LoVo (cell line): Measurements from ENCODE around the gene EVPL.
"Not testable (repeated sequence)": the region's sequence is repeated elsewhere in the genome, so short reads cannot be mapped to it uniquely, and the experiment has no call there.

Experiments
- DNase-seq: peaks from one replicate; pipeline ENCODE4 v3.0.0-alpha.2; 2016; ENCODE audit warnings: low spot score

Gene EVPL

DNA sequence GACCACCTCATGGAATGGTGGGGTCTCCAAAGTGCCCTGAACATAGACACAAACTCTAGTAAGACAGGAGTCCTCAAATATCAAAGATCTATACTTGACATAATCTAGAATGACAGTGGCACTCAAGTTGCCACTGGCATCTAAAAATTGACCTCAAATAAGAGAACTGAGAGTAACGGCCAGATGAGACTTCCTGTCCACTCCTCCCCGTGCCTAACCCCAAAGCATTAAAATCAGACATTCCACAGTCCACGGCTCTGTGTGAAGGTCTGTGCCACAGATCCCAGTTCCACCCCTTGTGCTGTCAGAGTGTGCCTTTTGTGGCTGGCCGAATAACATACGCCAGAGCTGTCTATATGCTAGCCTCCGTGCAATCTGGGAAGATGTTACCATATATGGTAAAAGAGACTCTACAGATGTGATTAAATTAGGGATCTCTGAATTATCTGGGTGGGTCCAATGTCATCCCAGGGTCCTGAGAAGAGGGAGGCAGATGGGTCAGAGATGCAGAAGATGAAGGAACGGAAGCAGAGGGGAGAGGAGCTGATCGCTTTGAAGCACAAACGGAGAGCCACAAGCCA, 21.0 kb upstream of the EVPL start:
- no peak for DNase-seq

DNA sequence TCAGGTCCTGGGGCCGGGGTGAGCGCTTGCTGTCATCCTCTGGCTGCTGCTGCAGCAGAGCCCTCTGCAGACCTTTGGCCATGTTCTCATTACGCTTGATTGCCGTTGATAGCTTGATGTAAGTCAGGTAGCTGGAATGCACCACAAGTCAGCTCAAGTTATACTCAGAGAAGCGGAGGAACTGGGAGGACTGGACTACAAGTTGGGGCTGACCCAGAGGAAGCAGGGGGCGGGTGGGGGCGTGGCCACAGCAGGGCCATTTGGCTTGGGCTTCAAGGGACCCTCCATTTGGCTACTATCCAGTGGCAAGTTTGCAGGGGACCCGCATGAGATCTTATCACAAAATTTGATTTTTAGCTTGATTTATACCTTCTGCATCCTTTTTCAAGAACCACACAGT, 19.0 kb upstream of the EVPL start:
- DNase-seq: no peak

DNA sequence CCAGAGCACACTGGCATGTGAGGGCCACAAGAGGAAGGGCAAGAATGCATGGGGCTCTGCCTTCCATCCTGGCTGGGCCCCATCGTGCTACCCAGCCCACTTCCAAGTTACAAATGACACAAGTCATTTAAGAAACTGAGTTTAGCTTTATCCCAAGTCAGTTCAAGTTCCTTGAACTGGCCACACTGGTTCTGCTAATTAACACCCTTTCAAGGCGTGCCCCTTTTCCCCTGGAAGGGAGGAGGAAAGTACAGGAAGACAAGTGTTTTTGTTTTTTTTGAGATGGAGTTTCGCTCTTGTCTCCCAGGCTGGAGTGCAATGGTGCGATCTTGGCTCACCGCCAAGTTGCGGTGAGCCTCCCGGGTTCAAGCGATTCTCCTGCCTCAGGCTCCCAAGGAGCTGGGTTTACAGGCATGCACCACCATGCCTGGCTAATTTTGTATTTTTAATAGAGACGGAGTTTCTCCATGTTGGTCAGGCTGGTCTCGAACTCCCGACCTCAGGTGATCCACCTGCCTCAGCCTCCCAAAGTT, 17.4 kb upstream of the EVPL start:
- DNase-seq: not testable (repeated sequence)

DNA sequence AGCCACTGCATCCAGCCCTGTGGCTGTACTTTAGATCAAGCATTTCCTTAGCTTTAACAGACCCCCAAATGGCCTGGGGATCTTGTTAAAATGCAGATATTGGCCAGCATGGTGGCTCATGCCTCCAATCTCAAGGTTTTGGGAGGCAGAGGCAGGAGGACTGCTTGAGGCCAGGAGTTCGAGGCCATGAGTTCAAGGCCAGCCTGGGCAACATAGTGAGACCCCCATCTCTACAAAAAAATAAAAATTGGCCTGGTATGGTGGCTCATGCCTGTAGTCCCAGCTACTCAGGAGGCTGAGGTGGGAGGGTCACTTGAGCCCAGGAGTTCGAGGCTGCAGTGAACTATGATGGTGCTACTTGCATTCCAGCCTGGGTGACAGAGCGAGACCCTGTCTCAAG, 15.8 kb upstream of the EVPL start:
- DNase-seq: not testable (repeated sequence)

DNA sequence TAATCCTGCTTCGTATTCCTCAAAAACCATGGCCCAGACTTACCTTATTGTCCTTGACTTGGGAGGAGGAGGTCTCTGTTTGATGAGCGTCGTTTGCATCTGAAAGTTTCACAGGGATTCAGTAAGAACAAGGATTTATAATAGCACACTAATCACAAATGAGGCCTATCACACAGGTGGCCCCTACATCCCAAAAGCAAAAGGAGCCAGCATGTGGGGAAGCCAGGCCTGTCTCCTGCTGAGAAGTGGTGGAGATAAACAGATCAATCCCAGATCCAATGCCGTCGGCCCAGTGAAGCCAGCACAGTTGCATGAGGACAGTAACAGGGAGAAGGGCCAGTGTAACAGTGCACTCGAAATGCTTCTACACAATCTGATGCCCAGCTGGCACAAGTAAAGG, 13.3 kb upstream of the EVPL start:
- DNase-seq: no peak

DNA sequence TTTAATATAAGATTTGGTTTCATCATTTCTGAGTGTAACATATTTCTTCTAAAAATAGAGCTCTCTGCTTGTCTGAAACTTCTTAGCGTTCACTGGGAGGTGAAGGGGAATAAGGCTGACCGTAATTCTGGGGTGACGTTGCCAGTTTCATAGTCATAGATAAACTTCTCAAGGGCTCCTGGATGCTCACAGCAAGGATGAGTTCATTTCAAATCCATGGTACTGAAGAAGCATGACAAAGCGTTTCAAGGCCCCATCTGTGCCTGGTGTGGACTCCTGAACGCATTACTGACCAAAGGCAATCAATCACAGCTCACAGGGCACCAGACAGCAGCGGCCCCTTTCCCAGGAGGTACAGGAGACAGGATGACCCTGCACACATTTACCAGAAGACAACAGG, 12.0 kb upstream of the EVPL start:
- DNase-seq: no peak

DNA sequence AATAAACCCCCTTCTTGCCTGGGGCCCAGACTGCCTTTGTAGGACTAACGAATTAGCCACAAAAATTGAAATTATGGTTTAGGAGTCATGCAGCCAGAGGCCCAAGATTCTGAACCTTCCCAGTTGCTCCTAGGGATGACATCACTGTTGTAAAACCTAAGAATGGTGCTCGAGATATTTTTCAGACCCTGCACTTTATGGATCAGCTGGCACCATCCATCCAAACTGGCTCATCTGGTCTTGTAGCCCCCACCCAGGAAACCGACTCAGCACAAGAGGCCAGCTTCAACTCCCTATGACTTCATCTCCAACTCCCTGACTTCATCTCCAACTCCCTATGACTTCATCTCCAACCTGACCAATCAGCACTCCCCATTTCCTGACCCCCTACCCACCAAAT, 10.9 kb upstream of the EVPL start:
- no peak for DNase-seq

DNA sequence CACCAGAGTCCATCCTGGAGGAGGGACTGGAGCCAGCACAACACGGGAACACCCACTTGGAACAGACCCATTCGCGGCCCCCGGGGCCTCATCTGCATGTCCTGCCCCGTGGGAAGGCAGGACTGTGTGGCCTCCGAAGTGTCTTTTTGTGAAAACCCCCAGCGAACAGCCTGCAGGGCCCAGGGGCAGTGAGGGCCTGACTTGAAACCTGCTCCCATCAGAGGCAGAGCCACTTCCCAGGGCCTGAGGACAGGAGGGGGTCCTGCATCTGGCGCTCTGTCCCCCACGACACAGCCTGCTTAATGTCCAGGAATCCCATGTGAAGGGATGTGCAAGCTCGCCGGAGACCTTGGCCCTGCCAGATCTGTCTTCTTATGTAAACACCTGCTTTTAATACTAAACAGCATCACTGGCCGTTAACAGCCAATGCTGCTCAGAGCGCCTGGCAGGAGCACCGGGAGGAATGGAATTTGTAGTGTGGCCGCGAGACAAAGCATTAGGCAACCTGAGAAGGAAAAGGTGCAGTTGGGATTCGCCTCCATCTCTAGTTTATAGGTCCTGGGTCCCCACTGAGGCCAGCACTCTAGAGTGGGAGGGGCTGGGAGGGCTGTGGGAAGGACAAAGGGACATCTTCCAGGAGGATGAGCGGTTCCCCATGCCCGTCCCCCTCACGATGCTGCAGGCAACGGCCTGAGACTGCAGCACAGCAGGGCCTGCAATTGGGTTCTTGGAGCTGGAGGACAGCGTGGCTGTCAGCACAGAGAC, 9.6 kb upstream of the EVPL start:
- DNase-seq: no peak

DNA sequence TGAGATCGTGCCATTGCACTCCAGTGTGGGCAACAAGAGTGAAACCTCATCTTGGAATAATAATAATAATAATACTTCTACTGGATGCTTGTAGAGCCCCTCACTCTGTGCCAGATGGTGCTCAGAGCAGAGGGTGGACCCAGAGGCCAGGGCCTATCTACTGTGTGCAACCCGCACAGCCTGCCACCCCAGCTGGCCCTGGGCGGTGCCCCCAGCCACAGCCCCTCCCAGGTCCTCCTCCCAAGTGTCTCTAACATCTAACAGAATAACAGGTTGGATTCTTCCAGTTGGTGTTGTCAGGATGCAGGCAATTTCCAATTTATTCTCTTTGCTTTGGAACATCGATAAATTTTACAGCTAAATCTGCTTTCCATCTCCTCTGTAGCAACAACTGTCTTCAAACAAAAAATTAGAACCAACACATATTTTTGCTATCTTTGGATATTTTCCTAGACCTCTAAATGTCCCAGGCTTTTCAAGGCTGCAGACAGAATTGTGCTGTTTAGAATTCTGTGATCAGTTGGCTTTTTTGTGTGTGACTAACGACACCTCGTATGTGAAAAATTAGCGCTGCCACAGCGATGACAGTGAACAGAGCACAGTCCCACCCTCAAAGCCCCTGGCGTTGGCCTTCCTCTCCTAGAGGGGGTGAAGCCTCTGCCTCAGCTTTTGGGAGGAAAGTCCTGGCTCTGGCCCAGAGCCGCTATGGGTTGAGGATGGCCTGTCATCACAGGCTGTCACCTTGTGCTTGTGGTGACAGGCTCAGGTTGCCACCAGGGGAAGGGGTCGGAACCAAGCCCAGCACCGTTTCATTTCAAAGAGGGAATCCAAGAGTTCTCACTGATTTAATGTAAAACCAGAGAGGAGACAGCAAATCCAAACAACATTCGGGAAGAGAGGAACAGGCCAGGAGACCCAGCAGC, 7.6 kb upstream of the EVPL start:
- DNase-seq: no peak

DNA sequence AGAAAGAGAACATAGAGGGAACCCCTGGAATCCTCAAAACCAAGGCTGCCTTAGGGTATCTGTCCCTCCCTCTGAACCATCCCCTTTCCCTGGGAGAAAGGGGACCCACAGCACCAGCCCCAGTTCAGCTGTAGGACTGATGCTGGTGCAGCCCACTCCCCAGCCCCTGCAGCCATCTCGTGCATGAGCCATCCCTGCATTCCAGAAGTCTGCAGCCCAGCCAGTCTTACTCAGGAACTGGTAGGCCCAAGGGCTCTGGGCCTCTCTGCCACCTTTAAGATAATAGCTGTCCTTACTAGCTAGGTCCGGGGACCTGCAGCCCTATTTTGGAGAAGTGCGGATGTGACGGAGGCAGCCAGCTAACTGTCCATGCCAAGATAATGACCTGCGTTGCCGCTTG, 6.0 kb upstream of the EVPL start:
- no peak for DNase-seq

DNA sequence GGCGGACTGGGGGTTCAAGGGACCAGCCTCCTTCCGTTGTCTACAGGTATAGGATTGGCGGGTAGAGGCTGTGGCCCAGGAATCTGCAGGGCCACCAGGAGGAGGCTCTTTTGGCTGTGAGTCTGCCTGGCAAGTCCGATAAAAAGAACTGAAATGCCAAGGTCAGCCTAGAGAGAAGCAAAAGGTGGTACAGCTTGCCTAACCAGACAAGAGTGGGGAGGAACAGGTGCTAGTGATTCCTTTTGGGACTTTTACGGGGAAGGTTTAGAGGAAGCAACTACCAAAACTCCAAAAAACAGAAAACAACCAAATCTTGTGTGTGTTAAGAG, 5.6 kb upstream of the EVPL start:
- no peak for DNase-seq

DNA sequence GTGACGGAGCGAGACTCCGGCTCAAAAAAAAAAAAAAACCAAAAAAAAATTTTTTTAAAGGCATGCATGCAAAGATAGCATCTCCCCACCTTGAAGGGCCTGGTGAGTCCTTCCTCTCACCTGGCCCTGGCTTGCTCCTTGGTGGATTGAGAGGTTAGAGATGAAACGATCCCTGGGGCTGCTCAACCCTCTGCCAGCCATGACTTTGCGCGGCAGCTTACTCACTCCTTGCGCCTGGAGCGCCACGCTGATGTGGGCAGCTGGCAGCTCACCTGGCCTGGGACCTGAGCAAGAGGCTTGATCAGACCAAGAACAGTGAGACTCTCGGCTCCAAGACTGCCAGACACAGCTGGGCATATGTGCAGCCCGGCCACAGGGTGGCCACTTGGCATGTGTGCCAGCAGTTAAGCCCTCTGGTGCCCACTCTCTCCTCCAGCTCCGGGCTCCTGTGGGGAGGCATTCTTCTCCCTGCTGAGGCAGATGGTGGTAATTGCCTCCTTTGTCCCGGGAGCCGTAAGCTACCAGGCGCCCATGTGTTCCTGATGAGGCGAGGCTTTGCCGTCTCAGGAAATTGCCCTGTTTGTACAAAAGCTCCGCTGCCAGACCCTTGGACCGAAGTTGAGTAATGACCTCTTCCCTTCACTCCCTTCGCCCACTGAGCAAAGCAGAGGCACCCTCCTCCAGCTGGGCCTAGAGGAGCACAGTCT, 5.1 kb upstream of the EVPL start:
- no peak for DNase-seq

DNA sequence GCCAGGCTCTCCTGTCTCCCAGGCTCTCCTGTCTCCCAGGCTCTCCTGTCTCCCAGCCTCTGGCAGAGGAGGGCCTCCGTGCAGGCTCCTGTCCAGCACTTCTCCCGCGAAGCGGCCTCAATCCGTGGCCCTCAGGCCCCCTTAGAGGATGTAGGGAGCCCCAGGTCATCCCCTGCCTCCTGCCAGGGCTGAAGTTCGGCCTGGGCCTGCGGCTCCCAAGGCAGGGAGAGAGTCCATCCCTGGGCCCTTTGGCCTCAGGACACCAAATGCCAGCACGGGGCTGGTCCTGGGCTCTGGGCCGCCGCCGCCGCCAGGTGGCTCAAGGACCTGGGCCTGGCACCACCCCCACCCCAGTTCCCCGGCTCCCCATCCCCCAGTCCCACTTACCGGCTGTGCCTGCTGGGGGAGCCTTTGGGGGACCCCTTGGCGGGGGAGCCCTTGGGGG, 370 bp downstream of the EVPL start:
- DNase-seq: no peak

DNA sequence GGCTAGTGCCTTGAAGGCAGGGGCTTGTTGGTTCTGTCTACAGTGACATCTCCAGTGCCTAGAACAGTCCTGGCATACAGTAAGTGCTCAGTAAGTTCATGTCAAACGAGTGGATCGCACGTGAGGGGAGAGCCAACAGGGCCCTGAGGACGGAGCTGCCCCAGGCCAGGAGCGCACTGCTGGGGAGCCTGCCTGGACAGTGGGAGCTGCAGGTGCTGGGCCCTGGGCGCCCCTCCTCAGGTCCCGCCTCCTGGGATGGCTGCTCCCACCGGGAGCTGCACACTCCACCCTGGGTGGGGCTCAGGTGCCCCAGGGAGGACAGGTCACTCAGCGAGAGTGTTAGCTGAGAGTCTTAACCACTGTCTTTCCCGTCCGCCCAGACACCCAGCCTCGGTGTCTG, 1.8 kb downstream of the EVPL start:
- no peak for DNase-seq

DNA sequence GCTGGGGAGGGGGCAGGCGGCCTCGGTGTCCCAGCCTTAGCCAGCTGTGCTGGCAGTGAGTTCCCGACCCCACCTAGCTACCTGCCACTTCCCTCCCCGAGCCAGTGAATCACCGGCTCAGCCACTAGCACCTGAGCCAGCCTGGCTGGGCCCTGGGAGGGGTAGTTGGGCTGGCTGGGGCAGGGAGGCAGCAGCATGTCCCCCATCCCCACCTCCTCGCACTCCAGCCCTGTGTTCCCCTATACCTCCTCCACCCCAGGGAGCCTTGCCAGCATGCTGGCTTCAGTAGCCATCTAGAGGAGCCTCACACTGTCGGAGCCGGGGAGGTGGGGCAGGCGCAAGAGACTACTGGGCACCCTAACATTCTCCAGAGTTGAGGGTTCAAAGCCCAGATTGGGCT, 2.8 kb downstream of the EVPL start:
- no peak for DNase-seq

DNA sequence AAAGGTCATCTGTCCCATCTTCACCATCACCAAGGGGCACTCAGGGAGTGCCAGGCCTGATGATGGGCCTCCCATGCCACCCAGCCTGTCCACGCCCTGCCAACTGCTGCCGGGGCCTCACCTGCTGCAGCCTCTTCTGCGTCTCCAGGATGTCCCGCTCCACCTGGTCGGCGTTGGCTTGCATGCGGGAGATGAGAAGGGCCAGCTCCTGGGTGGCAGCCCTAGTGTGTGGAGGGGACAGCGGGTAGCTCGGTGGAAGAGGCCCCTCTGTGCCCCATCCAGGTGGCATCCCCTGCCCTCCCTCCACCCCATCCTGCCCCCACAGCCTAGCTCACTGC, 3.2 kb downstream of the EVPL start:
- DNase-seq: no peak

DNA sequence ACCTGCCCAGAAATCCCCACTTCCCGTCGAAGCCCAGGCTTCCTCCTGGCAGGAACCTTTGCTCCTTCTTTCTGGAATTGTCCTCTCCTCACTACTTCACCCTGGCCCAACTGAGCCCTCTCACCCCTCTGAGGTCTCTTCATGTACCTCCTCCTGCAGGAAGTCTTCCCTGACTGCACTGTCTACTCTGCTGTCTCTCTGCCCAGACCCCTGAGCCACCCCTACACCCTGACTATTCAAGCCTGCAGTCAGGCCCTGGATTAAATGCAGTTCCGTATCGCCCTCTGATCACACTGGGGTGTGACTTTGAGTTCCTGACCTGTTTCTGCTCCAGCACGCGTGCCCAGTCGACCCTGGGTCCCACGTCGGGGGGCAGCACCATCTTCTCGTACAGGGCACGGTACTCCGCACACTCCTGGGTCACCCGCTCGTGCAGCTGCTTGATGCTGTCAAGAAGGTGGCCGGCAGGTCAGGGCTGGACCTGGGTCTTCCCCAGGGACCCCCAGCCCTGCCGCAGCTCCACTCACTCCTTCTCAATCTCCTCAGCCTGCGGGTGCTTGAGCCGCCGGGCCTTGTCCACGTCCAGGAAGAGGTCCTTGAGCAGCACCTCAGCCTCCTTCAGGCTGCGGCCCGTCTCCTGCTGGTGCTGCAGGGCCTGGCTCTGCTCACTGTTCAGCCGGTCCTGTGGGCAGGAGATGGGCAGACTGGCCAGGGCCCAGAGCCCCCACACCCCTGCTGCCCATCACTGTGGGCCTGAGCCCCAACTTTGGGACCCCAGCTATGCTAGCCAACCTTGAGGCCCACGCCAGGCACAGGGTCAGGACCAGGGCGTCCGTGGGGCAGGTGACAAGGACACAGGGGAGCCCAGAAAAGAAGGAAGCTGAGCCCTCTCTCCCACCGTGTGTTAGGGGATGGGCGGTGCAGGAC, 3.9 kb downstream of the EVPL start:
- DNase-seq: no peak

DNA sequence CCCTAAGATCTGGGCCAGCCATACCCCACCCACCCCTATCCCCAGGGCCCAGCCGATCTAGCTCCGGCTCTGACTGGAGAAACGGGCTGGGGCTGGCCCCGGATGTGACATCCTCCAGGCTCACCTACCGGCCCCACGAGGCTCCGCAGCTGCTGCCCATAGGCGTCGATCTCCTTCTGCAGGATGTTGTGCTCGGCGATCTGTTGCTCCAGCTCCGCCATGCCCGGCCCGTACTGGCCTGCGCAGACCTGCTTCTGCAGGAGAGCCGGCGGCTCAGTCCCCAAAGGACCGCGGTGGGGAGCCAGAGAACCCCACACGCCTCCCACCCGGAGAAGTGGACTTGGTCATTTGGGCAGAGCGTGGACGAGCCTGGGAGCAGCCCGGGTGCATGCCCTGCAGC, 4.8 kb downstream of the EVPL start:
- DNase-seq: no peak

DNA sequence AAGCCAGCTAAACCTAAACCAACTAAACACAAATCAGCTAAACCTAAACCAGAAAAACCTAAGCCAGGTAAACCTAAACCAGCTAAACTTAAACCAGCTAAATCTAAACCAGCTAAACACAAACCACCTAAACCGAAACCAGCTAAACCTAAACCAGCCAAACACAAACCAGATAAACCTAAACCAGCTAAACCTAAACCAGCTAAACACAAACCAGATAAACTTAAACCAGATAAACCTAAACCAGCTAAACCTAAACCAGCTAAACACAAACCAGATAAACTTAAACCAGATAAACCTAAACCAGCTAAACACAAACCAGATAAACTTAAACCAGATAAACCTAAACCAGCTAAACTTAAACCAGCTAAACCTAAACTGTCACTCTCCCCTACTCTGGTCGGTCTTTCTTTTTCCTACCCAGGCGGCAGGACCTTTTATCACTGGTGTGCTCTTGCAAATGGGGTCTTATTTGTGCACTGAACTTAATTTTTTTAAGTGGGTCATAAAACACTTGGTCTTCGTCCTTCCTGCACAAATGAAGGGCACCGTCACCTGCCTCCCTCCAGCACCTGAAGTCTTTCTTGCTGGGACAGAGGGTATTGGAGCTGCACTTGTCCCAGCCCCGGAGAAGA, 7.2 kb downstream of the EVPL start:
- no peak for DNase-seq

DNA sequence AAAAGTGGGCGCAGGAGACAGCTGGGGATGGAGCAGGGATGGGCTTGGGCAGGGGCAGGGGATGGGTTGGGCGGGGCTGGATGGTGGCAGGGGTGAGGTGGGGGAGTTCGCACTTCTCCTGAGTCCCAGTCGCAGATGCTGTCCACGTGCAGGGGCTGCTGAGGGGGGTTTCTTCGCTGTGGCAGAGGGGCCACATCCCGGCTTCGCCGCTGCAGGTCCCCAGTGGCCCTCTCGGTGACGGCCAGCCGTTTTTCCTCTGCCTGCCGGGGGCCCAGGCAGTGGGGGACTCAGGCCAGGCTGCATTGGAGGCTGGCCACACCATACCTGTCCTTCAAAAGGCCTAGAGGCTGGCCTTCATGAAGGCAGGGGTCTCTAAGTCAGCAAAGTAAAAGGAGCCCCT, 8.3 kb downstream of the EVPL start:
- no peak for DNase-seq

DNA sequence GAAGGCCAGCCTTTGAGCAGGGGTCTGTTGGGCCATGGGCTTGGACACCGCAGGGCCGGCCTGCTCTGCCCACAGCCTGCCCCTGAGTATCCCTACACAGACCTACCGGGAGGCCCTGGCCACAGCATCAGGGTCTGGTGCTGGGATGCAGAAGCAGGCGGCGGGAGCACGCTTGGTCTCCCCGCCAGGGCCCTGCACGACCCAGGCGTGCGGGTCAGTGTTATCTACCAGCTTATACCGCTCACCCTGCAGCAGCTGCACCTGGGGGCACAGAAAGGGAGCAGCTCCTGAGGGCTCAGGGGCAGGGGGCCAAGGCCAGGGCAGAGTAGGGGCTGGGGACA, 8.8 kb downstream of the EVPL start:
- DNase-seq: no peak
